GM19239 (cell line): ENCODE measurements around the gene LRCH3.
A peak's percentile ranks its signal among the peaks of the same experiment; 100 is the strongest.

ENCODE experiments used
- DNase-seq: peaks from one replicate; pipeline ENCODE4 v3.0.0; 2011; ENCODE audit warnings: low spot score; ENCODE audit not compliant: insufficient read length
- FAIRE-seq: peaks from 2 replicates; lab custom pipeline; 2011; peaks lifted over from hg19 to GRCh38; lab: Jason Lieb, UNC

LRCH3 gene

GRCh38 chr3:197790033-197790432 is 1.0 kb upstream of the LRCH3 start:
- FAIRE-seq (peak; percentile 73), DNase-seq (no peak)

- peak; percentile 84 for FAIRE-seq
- DNase-seq, result no peak
These were observed 1.0 kb downstream of the LRCH3 start for GRCh38 chr3:197791892-197792647.

- no peak for DNase-seq
These were observed 2.2 kb downstream of the LRCH3 start for GRCh38 chr3:197793247-197793646.

GRCh38 chr3:197794115-197794514 is 3.1 kb downstream of the LRCH3 start:
- FAIRE-seq, result no peak
- DNase-seq, result no peak

More at GRCh38 chr3:197793247-197793646, 2.2 kb downstream of the LRCH3 start:
- peak; percentile 71 for FAIRE-seq

GRCh38 chr3:197795200-197795599 is 4.1 kb downstream of the LRCH3 start:
- no peak for FAIRE-seq

DNA sequence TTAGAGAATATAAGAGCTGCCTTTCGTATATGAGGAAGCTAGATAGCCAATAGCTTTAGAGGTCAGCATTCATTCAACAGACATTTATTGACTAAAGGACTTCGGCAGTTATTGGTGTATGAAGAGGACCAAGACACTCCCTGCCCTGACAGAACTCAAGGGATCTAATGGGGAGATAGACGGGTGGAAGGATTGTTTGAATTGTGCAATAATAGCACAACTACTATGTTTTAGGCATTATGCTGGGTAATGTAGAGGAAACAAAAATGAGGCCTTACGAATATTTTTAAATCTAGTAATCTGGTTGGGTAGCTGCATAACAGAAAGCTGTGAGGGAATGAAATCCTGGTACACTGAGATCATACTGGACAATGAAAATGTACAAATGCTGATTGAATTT is 5.0 kb downstream of the LRCH3 start:
- DNase-seq, result no peak
- FAIRE-seq, result no peak

More at GRCh38 chr3:197795200-197795599, 4.1 kb downstream of the LRCH3 start:
- no peak for DNase-seq

GRCh38 chr3:197798863-197799262 is 7.8 kb downstream of the LRCH3 start:
- no peak for DNase-seq
- FAIRE-seq, result peak; percentile 73

DNA sequence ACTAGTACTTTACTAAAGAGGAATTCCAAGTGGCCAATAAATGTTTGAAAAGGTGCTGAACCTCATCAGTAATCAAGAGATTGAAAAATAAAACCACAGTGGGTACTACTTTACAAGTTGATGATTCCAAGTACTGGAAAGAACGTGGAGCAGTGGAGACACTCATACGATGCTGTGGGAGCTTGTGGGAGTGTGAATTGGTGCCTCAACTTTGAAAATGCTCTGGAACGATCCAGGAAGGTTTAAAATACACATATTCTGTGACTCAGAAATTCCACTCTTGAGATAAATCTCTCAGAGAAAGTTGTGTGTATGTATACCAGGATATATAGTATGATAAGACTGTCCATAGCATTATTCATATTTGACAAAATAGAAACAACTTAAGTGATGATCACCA is 9.3 kb downstream of the LRCH3 start:
- DNase-seq, result no peak
- FAIRE-seq, result no peak

GRCh38 chr3:197801891-197802778 is 11.1 kb downstream of the LRCH3 start:
- FAIRE-seq (peak; percentile 86), DNase-seq (no peak)

DNA sequence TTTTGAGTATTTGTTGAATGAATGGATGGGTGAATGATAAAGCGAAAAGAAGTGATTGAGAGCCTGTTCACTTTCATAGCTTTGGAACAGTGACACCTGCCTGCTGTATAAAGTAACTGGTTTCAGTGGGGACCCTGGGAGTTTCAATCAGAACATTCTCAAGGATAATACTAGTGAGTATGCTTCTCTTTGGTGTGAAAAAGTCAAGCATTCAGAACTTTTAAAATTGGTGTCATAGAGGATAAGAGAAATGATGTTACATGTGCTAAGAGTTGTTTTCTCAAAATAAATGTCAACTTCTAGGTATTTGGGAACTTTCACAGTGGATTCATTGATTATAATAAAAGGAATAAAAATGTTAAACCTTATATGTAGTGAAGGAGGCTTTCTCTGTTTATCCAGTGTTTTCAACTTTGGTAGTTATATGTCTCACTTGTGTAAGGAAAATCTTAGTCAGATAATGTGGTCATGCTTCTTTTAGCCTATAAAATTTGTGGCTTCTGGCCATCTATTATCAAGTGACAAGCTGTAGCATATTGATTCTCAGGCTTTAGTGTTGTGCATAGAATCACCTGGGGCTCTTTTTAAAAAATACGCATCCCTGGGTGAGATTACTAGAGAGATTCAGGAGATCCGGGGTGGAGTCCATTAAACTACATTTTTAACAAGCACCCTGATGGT is 11.9 kb downstream of the LRCH3 start:
- no peak for DNase-seq
- FAIRE-seq, result peak; percentile 45

DNA sequence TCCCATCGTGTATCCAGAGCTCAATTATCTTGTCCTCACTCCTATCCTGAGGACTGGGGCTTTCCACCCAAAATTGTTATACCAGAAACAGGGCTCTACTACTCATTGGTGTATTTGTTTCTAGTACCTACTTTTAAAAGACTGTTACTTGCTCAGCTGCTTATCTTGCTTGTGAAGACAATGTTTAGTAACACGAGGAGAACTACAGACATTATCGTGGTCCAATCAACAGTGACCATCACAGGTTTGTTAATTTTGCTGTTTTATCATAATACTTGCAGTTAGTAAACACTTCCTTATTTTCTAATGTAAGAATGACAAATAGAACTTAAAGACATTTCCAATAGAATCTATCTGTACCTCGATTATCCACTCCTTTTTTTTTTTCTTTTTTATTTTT is 13.5 kb downstream of the LRCH3 start:
- DNase-seq (no peak), FAIRE-seq (no peak)

DNA sequence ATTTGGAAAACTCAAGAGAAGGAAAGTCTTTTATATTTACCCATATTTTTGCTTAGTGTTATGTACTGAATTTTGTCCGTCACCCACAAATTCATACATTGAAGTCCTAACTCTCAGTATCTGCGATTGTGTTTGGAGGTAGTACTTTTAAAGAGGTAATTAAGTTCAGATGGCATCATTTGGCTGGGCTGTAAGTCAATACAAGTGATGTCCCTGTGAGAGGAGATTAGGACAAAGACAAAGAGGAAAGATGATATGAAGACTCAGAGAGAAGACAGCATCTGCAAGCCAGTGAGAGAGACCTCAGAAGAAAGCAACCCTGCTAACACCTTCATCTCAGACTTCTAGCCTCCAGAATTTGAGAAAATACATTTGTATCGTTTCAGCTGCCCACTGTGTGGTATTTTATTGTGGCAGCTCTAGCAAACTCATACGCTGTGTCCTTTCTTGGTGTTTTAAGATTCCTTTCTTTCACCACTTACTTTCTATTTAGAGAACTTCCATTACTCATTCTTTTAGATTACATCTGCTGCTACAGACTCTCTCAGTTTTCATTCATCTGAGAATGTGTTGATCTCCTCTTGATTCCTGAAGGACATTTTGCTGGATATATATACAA is 17.0 kb downstream of the LRCH3 start:
- no peak for FAIRE-seq

DNA sequence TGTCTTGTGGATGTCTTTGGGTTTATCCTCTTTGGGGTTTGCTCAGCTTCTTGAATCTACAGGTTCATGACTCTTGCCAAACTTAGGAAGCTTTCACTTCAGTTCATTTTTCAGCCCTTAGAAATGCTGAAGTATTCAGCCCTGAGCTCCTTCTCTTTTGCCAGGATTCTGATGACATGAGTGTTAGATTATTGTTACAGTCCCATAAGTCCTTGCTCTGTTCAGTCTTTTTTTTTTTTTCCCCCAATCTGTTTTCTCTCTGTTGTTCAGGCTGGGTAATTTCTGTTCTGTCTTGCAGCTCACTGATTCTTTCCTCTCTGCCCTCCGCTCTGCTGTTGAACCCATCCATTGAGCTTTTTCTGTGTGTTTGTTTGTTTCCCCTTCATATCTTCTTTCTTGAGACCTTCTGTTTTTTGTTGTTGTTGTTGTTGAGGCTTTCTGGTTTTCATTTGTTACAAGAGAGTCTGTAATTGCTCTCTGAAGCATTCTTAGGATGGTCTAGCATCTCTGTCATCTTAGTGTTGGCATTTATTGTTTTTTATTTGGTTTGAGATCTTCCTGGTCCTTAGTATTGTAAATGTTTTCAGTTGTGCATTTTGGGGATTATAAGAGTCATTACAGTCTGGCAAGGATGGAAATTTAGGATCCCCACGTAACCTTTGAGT is 18.4 kb downstream of the LRCH3 start:
- no peak for DNase-seq
- peak; percentile 14 for FAIRE-seq

More for the DNA sequence above, 17.0 kb downstream of the LRCH3 start:
- no peak for DNase-seq

GRCh38 chr3:197810901-197811300 is 19.8 kb downstream of the LRCH3 start:
- DNase-seq, result no peak
- no peak for FAIRE-seq

DNA sequence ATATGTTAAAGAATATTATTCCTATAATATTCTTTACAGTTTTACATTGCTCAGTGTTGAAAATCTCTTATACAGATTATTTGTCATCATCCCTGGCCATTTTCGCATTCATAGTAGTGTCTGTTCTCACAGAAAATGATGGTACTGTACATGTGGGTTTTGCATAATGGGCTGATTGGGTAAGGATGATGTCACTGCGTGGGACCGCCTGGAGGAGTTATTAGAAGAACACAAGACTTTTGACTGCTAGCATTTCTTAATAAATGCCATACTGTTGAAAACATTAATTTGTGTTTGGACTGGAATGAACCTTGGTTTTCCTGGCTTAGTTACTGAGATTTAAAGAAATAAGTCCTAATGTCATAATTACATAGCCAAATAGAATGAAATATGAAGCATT is 20.3 kb downstream of the LRCH3 start:
- FAIRE-seq, result no peak

GRCh38 chr3:197814372-197814771 is 23.3 kb downstream of the LRCH3 start:
- FAIRE-seq (no peak), DNase-seq (no peak)

More for the DNA sequence above, 20.3 kb downstream of the LRCH3 start:
- no peak for DNase-seq

GRCh38 chr3:197820550-197821335 is 29.7 kb downstream of the LRCH3 start:
- FAIRE-seq, result no peak
- no peak for DNase-seq

- DNase-seq (no peak), FAIRE-seq (no peak)
These were observed 38.5 kb downstream of the LRCH3 start for GRCh38 chr3:197829397-197830045.
